ENCODE data around the gene SLC1A5.

GRCh38 chr19:46728693-46729339, 59.6 kb downstream of the SLC1A5 start:
- TF ChIP-seq EZH2 (IDR thresholded peaks at IDR 0.05; ENCODE audit: insufficient read depth, poor library complexity, severe bottlenecking) (no peak), EZH2phosphoT487 (IDR thresholded peaks at IDR 0.05; ENCODE audit: insufficient read depth, low read depth) (no peak)

Data from GM23248 (cell line).